ENCODE results near the gene DPH2.

DNA sequence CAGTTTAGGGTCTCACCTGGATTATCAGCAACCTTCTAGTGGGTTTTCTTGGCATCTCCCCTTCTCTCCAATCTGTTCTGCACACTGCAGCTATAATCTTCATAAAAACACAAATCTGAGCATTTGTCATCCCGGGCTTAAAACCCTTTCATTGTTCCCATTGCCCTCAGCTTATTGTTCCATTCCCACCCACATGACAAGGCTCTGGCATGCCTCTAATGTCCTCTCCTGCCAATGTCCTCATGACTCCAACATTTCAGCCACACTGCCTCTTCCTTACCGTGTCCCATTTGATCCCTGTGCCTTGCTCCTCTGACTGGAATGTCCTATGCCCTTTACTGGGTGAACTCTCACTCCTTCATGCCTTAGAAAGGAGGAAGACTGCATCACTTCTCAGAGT, 7.5 kb upstream of the DPH2 start:
- TF ChIP-seq EZH2 (IDR thresholded peaks at IDR 0.05): no peak
- no peak for TF ChIP-seq POLR2AphosphoS5 (IDR thresholded peaks at IDR 0.05; ENCODE audit: borderline replicate concordance, low read depth, low read length)
